Body of pancreas (tissue), 4 donors: ENCODE data around the gene SRRM1. TPM values are rescaled to one million over a fixed set of nuclear protein-coding genes. Genes with fewer than 3 reads are reported as not detected.

Source experiments
- ATAC-seq: fragments of 150-250 bp; one replicate; pipeline ENCODE4 v1.9.1; 2016
- DNase-seq, 4 donors: peaks; one replicate each; pipeline ENCODE4 v3.0.0-alpha.2; 2019
- H3K27ac ChIP-seq, 4 donors: fragments of 200-600 bp; sonication (generic); 1 replicate in 3 of 4; 2 replicates in 1 of 4; pipeline versions ENCODE4 v1.5.1 to v1.6.1; 2016 to 2019; ENCODE audit warnings: mild to moderate bottlenecking in 1 of 4, mixed read lengths in 1 of 4, moderate library complexity in 1 of 4
- H3K27me3 ChIP-seq, 2 donors: fragments of 200-600 bp; sonication (generic); one replicate each; pipeline ENCODE4 v1.6.0; 2016; ENCODE audit warnings: mild to moderate bottlenecking in 1 of 2
- H3K36me3 ChIP-seq, 2 donors: fragments of 200-600 bp; sonication (generic); replicated peaks in 1 of 2; 2 replicates each; pipeline ENCODE4 v1.5.1; 2016; ENCODE audit warnings: low read depth in 2 of 2; ENCODE audit not compliant: insufficient read depth in 1 of 2
- H3K4me1 ChIP-seq: fragments of 200-600 bp; sonication (generic); one replicate; pipeline ENCODE4 v1.6.0; 2016
- H3K4me3 ChIP-seq, 2 donors: fragments of 200-600 bp; sonication (generic); 1 replicate in 1 of 2; 2 replicates in 1 of 2; pipeline ENCODE4 v1.5.1; 2016 to 2019
- H3K9me3 ChIP-seq, 3 donors: fragments of 200-600 bp; sonication (generic); 1 replicate in 2 of 3; 2 replicates in 1 of 3; pipeline ENCODE4 v1.5.1; 2016
- CTCF ChIP-seq, 7 experiments: fragments of 450-650 bp in 4 of 7; fragments of 200-600 bp in 3 of 7; sonication (generic) in 3 of 7; IDR thresholded peaks; one replicate each; pipeline ENCODE4 v1.5.1; 2016 to 2019; ENCODE audit warnings: antibody characterized with exemption in 7 of 7
- POLR2A ChIP-seq, 3 donors: fragments of 450-650 bp; IDR thresholded peaks; one replicate each; pipeline ENCODE4 v1.6.1; 2016; ENCODE audit warnings: antibody characterized with exemption in 3 of 3, mild to moderate bottlenecking in 2 of 3
- WGBS, 2 donors: methylation state at CpG; one replicate each; pipeline ENCODE4 v1.1.5; 2017; 5-methylcytosine and 5-hydroxymethylcytosine counted together
- intact Hi-C: fragments of 100-400 bp; cut with DNase I; formaldehyde crosslinking; loops from one replicate; pipeline ENCODE4 v1.15.1; 2023
- total RNA-seq, 2 donors: library from RNA; depleted of rRNA; stranded (reverse); fragments of >200 nt; gene quantifications; one replicate each; pipeline ENCODE4 v1.1.0, GENCODE V29; 2016

The SRRM1 gene
- total RNA-seq, 2 donors from 2014 or later, result 97.2 to 108 TPM

- Histone ChIP-seq H3K4me3 (no peak overlapping the region), H3K27me3 (no peaks in the 10 kb centered on the region), H3K4me1 (no peaks in the 10 kb centered on the region), H3K36me3 (peaks cover 0 to 2% of the 10 kb centered on the region in 2 donors), H3K9me3 (no peaks in the 10 kb centered on the region), H3K27ac (no peak overlapping the region)
- DNase-seq, result no peak
- TF ChIP-seq CTCF (IDR thresholded peaks at IDR 0.05) (no peak), POLR2A (IDR thresholded peaks at IDR 0.05) (no peak)
- intact Hi-C loops, result no loop called here
- ATAC-seq, result no peak
- 85 to 88% methylated on average over 3 to 5 of the region's 5 CpGs for WGBS, 2 donors
Observed at GRCh38 chr1:24600551-24600950, 42.6 kb upstream of the SRRM1 start.

GRCh38 chr1:24605534-24606295 lies 37.4 kb upstream of the SRRM1 start:
- no peak for DNase-seq
- H3K27ac ChIP-seq, result no peak overlapping the region
- peaks cover 16% of the 10 kb centered on the region for H3K4me1 ChIP-seq
- no peak overlapping the region for H3K4me3 ChIP-seq
- H3K27me3 ChIP-seq, result no peaks in the 10 kb centered on the region
- H3K36me3 ChIP-seq, result peaks cover 0 to 2% of the 10 kb centered on the region in 2 donors
- ATAC-seq, result no peak
- no peaks in the 10 kb centered on the region for H3K9me3 ChIP-seq
- TF ChIP-seq CTCF (IDR thresholded peaks at IDR 0.05) (no peak), POLR2A (IDR thresholded peaks at IDR 0.05) (no peak)
- intact Hi-C loops, result no loop called here
- 78 to 79% methylated on average over 13 to 19 of the region's 19 CpGs for WGBS, 2 donors

GRCh38 chr1:24606296-24606605 lies 36.9 kb upstream of the SRRM1 start:
- no peak for DNase-seq
- no peaks in the 10 kb centered on the region for H3K9me3 ChIP-seq
- H3K27me3 ChIP-seq, result no peaks in the 10 kb centered on the region
- H3K27ac ChIP-seq, result no peak overlapping the region
- H3K4me3 ChIP-seq, result no peak overlapping the region
- no peak for ATAC-seq
- H3K36me3 ChIP-seq, result no peaks in the 10 kb centered on the region
- intact Hi-C loops, result no loop called here
- no peak for TF ChIP-seq CTCF (IDR thresholded peaks at IDR 0.05)
- no peak for TF ChIP-seq POLR2A (IDR thresholded peaks at IDR 0.05)
- H3K4me1 ChIP-seq, result peaks cover 17% of the 10 kb centered on the region
- 74 to 77% methylated on average over 3 of the region's 3 CpGs for WGBS, 2 donors

- no peak overlapping the region for H3K27ac ChIP-seq
- no peaks in the 10 kb centered on the region for H3K36me3 ChIP-seq
- intact Hi-C loops, result no loop called here
- DNase-seq (no peak), ATAC-seq (no peak)
- TF ChIP-seq POLR2A (IDR thresholded peaks at IDR 0.05) (no peak), CTCF (IDR thresholded peaks at IDR 0.05) (no peak)
- H3K4me1 ChIP-seq, result peaks cover 17% of the 10 kb centered on the region
- no peaks in the 10 kb centered on the region for H3K27me3 ChIP-seq
- H3K9me3 ChIP-seq, result no peaks in the 10 kb centered on the region
- 91 to 92% methylated on average over 2 of the region's 2 CpGs for WGBS, 2 donors
- H3K4me3 ChIP-seq, result no peak overlapping the region
Observed at GRCh38 chr1:24606621-24607020, 36.5 kb upstream of the SRRM1 start.

- intact Hi-C loops, result no loop called here
- peak overlapping the region in 3 of 4 donors; percentile 11 to 68 (median 59) for H3K27ac ChIP-seq
- no peaks in the 10 kb centered on the region for H3K36me3 ChIP-seq
- ATAC-seq (peak; percentile 74), DNase-seq (peak in 1 of 4 donors; percentile 4)
- no peak for TF ChIP-seq CTCF (IDR thresholded peaks at IDR 0.05)
- TF ChIP-seq POLR2A (IDR thresholded peaks at IDR 0.05), result no peak
- no peak overlapping the region for H3K4me3 ChIP-seq
- no peaks in the 10 kb centered on the region for H3K27me3 ChIP-seq
- peaks cover 17% of the 10 kb centered on the region for H3K4me1 ChIP-seq
- H3K9me3 ChIP-seq, result no peaks in the 10 kb centered on the region
- WGBS, 2 donors, result 39 to 41% methylated on average over 3 of the region's 3 CpGs
Observed at GRCh38 chr1:24609949-24610517, 33.1 kb upstream of the SRRM1 start.
